ENCODE data around the gene HLA-DQB2.
"Not testable (repeated sequence)": the region's sequence is repeated elsewhere in the genome, so short reads cannot be mapped to it uniquely, and the experiment has no call there.

The HLA-DQB2 gene

DNA sequence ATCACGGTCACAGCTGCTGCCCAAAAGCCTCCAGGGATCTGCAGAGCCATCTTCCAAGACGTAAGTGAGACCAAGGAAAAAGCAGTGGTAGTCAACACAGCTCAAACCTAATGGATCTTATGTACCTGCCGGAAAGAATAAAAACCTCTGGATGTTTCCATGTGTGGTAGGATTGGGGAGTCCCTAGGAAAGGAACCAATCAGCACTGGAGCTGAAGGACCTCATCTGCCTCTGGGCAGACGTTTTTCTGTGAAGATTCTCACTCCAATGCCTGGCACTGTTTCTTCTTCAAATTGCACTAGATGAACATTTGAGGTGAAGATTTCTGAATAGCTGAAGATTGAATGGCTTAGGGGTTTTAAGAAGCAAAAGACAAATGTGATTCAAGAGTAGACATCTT lies at the start of gene HLA-DQB2:
HLA-DQB2 (minus strand) TSS at position 112 of the 400 bp plus-strand sequence; CDS start at position 50, 62 bp downstream.
- DNase-seq (ENCODE audit: low read depth in 2 of 2) = no peak

DNA sequence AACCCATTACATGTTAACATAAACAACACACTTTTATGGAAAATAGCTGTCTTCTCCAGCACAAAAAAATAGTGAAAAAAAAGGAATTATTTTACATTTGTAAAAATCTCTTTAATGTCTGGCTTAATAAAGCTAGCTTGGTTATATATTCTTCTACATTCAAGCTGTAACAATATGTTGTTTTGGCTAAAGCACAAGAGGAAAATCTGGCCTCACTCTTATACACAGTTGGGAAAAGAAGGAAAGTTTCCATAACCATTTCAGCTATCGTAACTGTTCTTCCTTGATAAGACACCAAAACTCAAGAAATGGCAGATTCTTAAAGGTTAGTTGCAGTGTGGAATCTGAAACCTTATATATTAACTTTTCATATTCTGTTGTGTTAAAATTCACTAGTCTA lies 45.8 kb upstream of the HLA-DQB2 start:
- no peak for DNase-seq (ENCODE audit: low read depth in 2 of 2)

DNA sequence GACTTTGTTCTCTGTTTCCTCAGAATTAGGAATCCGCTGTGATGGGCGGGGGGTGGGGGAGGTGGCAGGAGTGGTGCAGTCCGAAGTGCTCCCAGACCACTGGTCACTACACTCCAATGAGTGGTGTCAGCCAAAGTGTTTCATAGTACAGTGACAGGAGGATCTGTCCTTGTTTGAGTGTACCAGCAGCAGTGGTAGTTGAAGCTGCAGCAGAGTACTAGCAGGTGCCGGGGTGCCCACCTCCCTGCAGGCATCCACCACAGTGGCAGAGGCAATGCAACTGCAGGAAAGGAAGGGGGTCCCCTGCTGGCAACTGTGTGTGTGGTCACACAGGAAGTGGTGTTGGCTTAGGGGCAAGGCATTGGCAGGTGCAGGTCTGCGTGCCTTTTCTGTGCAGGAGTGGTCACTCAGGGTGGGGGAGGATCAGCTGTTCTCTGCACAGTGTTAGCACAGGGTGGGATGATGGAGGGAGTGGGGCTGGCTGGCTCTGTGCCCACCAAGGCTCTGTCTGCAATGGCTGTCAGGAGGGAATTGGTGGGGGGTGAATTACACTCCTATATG lies 43.8 kb upstream of the HLA-DQB2 start:
- DNase-seq (ENCODE audit: low read depth in 2 of 2) = no peak

DNA sequence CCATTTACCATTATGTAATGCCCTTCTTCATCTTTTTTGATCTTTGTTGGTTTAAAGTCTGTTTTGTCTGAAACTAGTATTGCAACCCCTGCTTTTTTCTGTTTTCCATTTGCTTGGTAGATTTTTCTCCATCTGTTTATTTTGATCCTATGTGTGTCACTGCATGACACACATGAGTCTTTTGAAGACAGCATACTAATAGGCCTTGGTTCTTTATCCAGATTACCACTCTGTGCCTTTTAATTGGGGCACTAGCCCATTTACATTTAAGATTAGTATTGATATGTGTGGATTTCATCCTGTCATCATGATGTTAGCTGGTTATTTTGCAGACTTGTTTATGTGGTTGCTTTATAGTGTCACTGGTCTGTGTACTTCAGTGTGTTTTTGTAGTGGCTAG lies 42.1 kb upstream of the HLA-DQB2 start:
- DNase-seq (ENCODE audit: low read depth in 2 of 2) = not testable (repeated sequence)

DNA sequence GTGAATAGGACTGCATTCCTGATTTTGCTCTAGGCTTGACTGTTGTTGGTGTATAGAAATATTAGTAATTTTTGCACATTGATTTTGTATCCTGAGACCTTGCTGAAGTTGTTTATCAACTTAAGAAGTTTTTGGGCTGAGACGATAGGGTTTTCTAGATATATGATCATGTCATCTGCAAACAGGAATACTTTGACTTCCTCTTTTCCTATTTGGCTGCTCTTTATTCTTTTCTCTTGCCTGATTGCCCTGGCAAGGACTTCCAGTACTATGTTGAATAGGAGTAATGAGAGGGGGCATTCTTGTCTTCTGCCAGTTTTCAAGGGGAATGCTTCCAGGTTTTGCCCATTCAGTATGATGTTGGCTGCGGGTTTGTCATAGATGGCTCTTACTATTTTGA lies 40.1 kb upstream of the HLA-DQB2 start:
- DNase-seq (ENCODE audit: low read depth in 2 of 2) = no peak

DNA sequence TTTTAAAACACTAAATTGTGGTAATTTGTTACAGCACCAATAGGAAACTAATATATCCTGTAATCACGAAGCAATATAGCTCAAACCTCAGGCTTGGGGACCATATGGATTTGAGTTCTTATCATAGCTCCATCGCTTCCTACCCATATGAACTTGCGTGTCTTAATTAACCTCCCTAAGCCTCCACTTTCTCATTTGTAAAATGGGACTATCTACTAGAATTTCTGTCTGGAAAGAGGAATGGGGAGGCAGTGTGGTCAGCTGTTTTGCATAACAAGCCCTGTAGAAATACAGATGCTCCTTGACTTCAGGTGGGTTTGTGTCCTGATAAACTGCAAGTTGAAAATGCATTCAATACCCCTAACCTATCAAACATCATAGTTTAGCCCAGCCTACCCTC lies 36.4 kb upstream of the HLA-DQB2 start:
- DNase-seq (ENCODE audit: low read depth in 2 of 2) = no peak

- DNase-seq (ENCODE audit: low read depth in 2 of 2) = no peak
Observed at GRCh38 chr6:32799168-32799567, 35.8 kb upstream of the HLA-DQB2 start.

GRCh38 chr6:32796848-32797776 lies 33.8 kb upstream of the HLA-DQB2 start:
- DNase-seq (ENCODE audit: low read depth in 2 of 2) = peak; percentile 75 to 84

DNA sequence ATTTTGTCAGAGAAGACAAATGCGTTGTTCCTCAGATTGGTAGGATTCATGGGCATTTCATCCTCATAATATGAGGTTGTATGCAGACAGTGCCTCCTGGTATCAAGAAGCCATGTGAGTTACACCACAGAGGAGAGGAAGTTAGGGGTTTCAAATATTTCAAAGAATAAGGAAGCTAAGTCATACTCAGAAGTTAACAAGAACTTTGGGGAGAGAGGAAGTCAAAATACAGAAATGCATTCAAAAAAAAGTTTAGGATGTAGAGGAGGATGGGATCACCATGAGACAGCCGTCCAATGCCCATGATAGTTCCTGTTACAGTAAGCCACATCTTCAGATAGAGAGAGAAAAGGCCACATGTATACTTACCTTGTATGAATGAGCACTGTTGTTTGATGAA lies 31.2 kb upstream of the HLA-DQB2 start:
- DNase-seq (ENCODE audit: low read depth in 2 of 2) = no peak

DNA sequence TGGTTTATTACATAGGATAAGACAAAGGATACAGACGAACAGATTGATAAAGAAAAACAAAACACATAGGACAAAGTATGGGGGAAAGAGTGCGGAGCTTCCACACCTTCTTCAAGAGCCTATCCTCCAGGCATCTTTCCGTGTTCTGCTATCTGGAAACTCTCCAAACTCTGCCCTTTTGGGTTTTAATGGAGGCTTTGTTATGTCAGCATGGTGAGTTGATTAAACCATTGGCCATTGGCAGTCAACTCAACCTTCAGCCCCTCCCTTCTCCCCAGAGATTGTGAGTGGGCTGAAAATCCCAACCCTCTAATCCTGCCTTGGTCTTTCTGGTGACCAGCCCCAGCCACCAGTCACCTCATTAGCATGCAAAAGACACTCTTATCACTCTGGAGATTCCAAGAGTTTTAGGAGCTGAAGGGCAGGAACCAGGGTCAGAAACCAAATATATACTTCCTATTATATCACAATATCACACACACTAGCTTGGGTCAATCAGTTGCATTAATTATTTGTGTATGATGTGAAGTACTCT lies 29.6 kb upstream of the HLA-DQB2 start:
- no peak for DNase-seq (ENCODE audit: low read depth in 2 of 2)

DNA sequence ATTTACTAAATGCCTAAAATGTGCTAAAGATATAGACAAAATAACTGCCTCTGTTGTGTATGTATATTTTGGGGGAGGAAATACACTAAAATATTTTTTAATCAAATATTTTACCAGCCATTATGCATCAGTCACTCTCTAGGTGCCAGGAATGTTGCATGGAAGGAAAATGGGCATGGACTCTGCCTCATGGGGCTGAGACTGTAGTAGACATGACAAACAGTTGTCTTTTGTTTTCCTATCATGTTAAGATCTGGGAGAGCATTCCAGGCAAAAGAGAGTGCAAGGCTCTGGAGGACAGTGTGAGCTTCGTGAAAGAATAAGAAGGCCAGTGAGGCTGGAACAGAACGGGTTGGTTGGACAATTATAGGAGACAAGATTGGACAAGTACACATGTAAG lies 27.0 kb upstream of the HLA-DQB2 start:
- no peak for DNase-seq (ENCODE audit: low read depth in 2 of 2)

DNA sequence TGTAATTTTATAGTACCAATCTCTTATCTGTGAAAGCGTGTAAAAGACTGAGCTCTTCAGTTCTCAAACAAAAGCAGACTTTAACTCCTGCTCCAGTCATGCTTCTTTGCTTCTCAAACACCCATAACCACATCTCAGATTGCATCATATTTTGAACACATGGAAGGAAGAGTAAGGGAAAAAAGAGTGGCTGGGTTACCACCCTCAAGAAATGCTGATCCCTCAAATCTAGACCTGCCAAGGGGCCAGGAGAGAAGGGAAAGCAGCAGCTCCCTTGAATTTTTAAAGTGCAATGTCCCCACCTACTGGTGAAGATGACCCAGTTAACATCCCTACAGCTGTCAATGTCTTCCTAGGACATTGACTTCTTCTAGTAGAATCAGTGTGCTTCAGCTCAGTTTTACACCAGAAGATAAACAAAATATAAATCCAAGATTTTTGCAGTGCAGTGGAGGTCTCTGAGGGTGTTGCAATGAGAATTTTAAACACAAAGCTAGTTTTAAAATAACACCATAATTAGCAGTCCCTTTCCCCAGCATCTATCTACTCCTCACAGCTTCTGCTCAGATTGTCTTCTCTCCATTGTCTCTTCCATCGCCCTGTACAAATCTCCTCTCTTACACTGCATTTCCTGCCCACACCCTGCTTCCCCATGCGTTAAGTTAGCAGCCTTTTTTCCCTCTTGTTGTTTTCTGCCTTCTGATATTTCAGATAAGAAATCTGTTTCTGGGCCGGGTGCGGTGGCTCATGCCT lies 22.6 kb upstream of the HLA-DQB2 start:
- no peak for DNase-seq (ENCODE audit: low read depth in 2 of 2)

- DNase-seq (ENCODE audit: low read depth in 2 of 2) = not testable (repeated sequence)
Observed at GRCh38 chr6:32782923-32783322, 19.6 kb upstream of the HLA-DQB2 start.

DNA sequence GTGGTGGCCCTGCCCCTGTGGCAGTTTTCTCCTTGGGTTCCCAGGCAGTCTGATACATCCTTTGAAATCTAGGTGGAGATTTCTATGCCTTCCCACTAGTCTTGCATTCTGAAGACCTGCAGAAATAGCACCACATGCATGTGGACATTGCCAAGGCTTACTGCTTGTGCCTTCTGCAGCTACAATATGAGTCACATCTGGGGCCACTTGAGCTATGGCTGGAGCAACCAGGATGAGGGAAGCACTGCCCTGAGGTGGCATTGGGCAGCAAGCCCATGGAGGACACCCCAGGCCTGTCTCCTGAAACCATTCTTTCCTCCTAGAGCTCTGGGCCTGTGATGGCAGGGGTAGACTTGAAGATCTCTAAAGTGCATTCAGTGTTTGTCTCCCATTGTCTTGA lies 15.7 kb upstream of the HLA-DQB2 start:
- no peak for DNase-seq (ENCODE audit: low read depth in 2 of 2)

DNA sequence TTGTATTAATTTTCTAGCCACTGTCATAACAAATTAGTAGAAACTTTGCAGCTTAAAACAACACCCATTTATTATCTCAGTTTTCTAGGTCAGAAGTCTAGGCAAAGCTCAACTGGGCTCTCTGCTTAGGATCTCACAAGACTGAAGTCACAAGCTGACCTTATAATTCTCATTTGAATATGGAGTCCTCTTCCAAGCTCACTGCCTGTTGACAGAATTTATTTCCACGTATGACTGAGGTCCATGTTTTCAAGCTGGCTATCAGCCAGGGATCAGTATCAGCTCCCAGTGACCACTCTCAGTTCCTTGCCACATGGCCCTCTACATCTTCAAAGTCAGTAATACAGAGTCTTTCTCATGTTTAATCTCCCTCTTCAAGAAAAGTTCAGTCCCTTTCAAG lies 11.7 kb upstream of the HLA-DQB2 start:
- DNase-seq (ENCODE audit: low read depth in 2 of 2) = no peak

GRCh38 chr6:32774426-32774825 lies 11.1 kb upstream of the HLA-DQB2 start:
- DNase-seq (ENCODE audit: low read depth in 2 of 2) = no peak

DNA sequence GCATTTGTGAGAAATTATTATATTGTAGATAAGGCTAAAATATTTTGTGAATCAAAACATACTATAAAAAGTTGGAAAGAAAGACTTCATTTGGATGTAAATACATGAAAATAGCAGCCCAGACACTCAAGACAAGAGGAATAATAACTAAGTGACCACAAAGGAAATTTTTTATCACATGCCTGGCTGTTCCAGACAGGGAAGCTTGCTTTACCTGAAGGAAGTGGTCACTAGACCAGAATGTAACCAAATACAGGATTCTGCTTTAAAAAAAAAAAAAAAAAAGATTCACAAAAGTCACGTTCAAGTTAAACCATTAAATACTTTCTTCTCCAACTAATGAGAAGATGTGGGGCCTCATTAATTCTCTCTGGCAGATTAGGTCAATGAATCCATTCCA lies 9.3 kb upstream of the HLA-DQB2 start:
- DNase-seq (ENCODE audit: low read depth in 2 of 2) = no peak

DNA sequence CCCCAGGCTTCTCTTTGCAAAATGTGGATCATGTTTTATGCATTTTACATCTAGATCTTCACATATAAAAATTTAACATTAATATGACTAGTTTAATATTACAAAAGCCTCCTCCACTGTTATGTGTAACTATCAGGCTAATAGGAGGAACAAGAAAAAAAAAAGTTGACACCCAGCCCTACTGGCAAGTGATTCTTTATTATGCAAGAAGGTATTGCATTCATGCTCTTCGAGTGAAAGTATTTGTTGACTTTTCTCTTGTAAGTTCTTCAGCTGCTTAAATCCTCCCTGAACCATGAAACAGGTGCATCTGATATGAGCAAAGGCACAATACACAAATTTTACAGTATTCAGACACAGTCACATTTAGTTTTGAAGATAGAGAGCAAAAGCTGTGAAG lies 716 bp upstream of the HLA-DQB2 start:
- no peak for DNase-seq (ENCODE audit: low read depth in 2 of 2)

DNA sequence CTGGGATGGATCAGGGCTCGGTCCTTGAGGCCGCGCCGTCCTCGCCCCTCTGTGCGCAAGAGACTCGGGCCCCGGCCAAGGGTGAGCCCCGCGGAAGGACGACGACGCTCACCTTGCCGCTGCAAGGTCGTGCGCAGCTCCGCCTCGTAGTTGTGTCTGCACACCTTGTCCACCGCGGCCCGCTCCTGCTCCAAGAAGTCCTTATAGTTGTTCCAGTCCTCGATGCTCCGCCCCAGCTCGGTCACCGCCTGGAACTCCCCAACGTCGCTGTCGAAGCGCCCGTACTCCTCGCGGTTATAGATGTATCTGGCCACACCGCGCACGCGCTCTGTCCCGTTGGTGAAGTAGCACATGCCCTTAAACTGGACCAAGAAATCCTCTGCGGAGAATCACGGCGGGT lies 1.8 kb downstream of the HLA-DQB2 start:
- DNase-seq (ENCODE audit: low read depth in 2 of 2) = no peak

- DNase-seq (ENCODE audit: low read depth in 2 of 2) = no peak
Observed at GRCh38 chr6:32761072-32761471, 2.3 kb downstream of the HLA-DQB2 start.

DNA sequence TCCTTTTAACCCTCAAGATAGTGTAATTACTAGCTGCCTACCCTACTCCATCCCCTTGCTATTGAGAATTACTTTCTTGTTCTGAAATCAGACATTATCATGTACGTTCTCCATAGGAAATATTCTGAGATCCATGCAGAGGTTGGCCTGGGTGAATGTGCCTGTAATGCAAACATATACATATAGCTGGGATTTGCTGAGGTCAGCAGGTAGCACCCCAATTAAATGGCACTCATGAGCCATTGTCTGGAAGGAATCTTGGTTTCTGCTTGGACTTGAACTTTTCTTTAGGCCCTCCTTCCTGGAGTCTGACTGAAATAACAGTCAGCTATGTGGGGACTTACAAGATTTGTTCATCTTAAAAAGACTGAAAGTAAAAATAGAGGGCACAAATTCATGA lies 3.7 kb downstream of the HLA-DQB2 start:
- DNase-seq (ENCODE audit: low read depth in 2 of 2) = no peak

DNA sequence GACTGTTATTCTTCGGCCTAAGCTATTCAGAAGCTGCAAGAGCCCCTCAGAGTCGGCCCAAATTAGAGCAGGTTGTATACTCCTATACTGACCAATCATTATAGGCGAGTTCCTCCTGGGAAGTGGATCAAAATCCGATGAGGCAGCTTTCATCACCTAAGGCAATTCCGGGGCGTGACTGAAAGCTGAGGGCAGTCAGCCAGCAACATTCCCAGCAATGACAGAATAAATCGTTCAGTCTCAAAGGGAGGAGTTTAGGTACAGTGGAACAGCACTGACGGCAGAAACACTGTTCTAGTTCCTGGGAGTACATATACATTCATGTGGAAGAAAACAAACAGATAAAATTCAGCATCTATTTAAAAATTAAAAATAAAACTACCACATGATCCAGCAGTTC lies 10.8 kb downstream of the HLA-DQB2 start:
- no peak for DNase-seq (ENCODE audit: low read depth in 2 of 2)
